Measurements from ENCODE around the gene MEGF11.

- no peak for TF ChIP-seq CTCF (IDR thresholded peaks at IDR 0.05)
- TF ChIP-seq POLR2A (IDR thresholded peaks at IDR 0.05), result no peak
Measured at GRCh38 chr15:66156310-66156975, 97.1 kb downstream of the MEGF11 start.
